NCI-H2107 treated with DMSO at 0.1 percent for 48 hours (cell line): ENCODE data around the gene SORCS2.

Experiments used
- DNase-seq: peaks from one replicate; lab custom pipeline; 2025; ENCODE audit not compliant: unreplicated experiment; lab: John Stamatoyannopoulos, UW

Gene SORCS2

DNA sequence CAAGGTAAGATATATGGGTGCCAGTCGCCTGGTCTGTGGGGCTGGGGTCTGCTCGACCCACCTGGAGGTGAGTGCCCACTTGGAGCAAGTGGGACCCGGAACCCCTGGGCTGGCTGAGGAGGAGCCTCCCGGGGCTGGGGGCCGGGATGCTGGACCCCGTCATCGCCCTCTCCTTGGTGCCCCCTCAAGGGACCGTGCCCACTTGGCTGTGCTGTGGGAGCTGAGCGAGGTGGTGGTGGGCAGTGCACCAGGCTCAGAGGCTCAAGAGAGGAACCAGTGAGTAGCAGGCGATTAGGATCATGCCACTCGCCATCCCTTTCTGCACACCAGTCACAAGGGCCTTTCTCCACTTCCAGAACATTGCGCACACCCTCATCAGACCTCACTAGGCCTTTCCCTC, 446.2 kb downstream of the SORCS2 start:
- no peak for DNase-seq

DNA sequence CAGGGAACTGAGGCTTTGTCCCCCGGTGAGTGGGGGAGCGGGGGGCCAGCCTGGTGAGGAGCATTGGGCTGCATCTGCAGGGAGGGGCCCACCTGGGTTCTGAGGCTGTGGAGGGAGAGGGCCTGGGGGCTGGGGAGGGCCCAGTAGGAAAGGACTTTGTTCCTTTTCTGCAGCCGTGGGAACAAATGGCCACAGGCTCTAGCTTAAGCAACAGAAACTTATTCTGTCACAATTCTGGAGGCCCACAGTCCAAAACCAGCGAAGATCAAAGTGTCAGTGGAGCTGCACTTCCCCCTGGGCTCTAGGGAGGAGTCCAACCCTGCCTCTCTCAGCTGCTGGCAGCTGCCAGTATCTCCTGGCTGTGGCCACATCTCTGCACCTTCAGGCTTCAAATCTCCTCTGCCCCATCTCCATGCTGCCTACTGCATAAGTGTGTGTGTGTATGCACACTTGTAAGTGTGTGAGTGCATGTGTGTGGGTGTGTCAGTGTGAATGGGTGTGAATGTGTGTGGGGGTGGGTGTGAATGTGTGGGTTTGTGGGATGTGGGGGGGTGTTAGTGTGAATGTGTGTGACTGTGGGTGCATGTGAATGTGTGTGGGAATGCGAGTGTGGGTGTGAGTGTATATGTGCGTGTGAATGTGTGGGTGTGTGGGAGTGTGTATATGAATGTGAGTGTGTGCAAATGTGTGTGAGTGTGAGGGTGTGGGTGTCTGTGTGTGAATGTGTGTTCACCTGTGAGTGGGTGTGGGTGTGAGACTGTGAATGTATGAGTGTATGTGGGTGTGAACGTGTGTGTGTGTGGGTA, 446.8 kb downstream of the SORCS2 start:
- DNase-seq: no peak

DNA sequence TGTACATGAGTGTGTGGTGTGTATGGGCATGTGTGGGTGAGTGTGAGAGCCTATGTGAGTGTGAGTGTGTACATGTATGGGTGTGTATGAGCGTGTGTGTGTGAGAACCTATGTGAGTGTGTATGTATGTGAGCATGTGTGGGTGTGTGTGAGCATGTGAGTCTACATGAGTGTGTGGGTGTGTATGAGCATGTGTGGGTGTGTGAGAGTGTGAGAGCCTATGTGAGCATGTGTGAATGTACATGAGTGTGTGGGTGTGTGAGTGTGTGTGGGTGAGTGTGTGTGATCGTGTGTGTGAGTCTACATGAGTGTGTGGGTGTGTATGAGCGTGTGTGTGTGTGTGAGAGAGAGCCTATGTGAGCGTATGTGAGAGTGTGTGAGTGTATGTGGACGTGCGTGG, 447.8 kb downstream of the SORCS2 start:
- DNase-seq: no peak

DNA sequence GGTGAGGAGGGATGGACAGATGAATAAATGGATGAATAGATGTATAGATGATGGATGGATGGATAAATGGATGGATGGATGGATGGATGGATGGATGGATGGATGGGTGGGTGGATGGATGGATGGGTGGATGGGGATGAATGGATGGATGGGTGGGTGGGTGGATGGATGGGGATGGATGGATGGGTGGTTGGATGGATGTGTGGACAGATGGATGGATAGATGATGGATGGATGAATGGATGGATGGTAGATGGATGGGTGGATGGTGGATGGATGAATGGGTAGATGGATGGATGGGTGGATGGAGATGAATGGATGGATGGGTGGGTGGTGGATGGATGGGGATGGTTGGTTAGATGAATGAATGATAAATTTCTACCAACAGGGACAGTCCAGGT, 449.4 kb downstream of the SORCS2 start:
- DNase-seq: no peak

GRCh38 chr4:7642741-7643458, 450.6 kb downstream of the SORCS2 start:
- DNase-seq: no peak

- DNase-seq: no peak
Measured at GRCh38 chr4:7645158-7645557, 452.8 kb downstream of the SORCS2 start.

DNA sequence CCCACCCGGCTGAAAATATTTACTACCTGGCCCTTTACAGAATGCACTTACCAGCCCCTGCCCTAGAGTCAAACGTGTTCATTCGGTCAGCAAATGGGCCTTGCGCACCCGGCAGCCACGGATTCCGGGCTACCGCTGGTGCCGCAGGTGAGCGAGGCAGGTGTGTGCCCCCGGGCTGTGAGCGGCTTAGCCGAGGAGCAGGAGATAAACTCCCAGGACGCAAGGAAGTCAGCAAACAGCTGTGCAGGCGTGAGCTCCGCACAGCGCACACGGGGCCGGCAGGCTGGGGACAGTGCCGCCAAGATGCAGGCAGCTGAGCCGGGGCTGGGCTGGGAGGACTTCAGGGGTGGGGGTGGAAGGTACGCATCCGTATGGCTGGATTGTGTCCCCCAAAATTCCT, 453.6 kb downstream of the SORCS2 start:
- no peak for DNase-seq

- DNase-seq: no peak
Measured at GRCh38 chr4:7646384-7647061, 454.2 kb downstream of the SORCS2 start.

DNA sequence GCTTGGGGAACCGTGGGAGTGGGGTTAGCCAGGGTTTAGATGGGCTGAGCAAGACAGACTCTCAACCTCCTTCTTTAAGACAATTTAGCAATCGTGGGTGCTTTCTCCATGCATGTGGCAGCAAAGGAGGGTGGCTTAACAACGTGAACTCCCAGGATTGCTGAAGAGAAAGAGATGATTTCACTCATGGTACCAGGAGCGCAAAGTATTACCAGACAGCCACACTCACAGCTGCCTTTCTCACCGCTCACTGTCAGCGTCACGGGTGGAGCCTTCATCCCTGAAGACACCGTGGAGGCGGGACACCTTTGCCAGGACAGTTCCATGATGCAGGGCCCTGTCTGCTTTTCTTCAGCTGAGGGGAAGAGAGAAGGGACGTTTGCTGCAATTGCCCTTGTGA, 454.8 kb downstream of the SORCS2 start:
- no peak for DNase-seq

GRCh38 chr4:7647600-7648543, 455.5 kb downstream of the SORCS2 start:
- no peak for DNase-seq

- DNase-seq: no peak
Measured at GRCh38 chr4:7648544-7649395, 456.4 kb downstream of the SORCS2 start.

- DNase-seq: no peak
Measured at GRCh38 chr4:7649411-7649740, 457.0 kb downstream of the SORCS2 start.

GRCh38 chr4:7649741-7650531, 457.6 kb downstream of the SORCS2 start:
- no peak for DNase-seq

DNA sequence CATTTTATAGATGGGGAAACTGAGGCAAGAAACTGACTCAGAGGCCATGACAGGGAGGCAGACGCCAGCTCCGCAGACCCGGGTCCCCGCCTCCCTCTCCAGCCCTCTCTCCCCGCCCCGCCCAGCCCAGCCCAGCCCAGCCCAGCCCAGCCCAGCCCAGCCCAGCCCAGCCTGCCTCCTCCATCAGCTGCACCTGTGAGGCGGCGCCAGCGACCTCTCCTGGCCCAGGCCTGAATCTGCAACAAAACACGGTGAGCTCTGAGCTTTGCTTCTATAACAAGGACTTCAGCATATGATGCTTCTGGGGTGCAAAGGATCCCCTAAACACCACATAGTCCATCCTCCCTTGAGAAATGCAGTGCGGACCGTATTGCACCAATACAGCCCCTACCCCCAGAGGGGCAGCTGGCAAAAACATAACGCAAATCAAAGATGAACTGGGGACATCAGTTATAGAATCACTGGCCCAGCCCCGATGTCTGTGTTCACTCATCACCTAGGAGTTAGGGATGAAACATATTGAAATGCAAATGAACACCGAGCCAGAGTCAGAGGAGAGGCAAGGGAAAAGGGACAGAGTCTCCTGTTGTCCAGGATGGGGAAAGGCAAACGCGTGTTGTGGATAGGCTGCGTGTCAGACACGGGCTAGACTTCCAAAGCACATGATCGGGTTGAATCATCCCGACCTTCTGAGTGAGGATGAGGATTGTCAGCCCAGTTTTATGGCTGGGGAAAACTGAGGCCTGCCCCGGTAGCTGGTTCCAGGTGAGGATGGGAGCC, 458.5 kb downstream of the SORCS2 start:
- no peak for DNase-seq

DNA sequence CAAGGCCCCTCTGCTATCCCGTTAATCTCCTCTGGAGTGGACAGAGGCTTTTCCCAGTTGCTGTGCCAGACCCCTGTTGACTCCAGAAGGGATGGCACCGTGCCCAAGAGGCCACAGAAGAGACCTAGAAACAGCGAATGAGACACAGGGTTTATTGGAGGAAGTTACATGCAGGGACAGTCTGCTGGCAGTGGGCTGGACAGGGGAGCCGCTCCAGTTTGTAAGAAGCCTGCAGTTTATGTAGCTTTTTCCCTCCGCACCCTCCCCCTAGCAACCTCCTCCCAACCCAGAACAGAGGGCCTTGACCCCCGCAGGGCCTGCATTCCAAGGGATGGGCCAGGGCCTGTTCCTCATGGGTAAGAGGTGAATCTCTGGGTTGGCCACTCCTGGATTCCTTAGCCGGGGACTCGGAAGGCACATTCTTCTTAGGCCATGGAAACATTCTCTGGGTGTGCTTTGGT, 459.2 kb downstream of the SORCS2 start:
- no peak for DNase-seq

GRCh38 chr4:7652006-7652405, 459.7 kb downstream of the SORCS2 start:
- no peak for DNase-seq

DNA sequence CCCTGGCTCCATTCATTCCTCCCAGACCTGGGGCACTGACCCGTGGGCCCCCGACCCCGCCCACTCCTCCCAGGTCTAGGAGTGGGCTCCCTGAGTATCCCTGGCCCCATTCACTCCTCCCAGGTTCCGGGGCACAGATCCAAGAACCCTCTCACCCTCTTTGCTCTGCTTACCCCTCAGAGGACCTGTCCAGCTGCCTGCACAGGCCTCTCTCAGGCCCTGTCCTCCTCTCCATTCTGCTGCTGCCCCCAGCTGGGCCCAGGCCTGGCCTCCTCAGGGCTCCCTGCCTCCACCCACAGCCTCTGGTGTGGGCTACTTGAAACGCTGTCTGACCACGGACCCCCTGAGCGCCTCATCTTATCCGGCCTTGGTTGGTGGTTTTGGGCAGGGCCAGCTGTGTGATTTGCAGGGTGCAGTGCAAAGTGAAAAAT, 460.1 kb downstream of the SORCS2 start:
- DNase-seq: no peak

GRCh38 chr4:7652906-7653305, 460.6 kb downstream of the SORCS2 start:
- DNase-seq: no peak
